MCF 10A (cell line): ENCODE results near the gene TFF2. TPM values are rescaled to one million over a fixed set of nuclear protein-coding genes. Genes with fewer than 3 reads are reported as not detected.

ENCODE experiments used
- BruUV-seq: library from RNA; stranded (reverse); fragments of 400-500 nt; replicated peaks from 2 replicates; lab custom pipeline; 2021; lab: Mats Ljungman, UMichigan
- CTCF ChIA-PET: fragments of 300-600 bp; sonication (Branson Sonifier 250); formaldehyde crosslinking; extraction: SDS; loops from one replicate; lab custom pipeline; 2021; ENCODE audit warnings: antibody characterized with exemption, inconsistent platforms; lab: Yijun Ruan, JAX
- POLR2A ChIA-PET: fragments of 300-600, 350-650 bp; sonication (Branson Sonifier 250); formaldehyde crosslinking; extraction: SDS; loops from one replicate; lab custom pipeline; 2020; ENCODE audit warnings: antibody characterized with exemption, inconsistent platforms; lab: Yijun Ruan, JAX
- DNase-seq: peaks from one replicate; pipeline ENCODE4 v3.0.0-alpha.2; 2018; ENCODE audit not compliant: unreplicated experiment
- H3K27ac Mint-ChIP-seq: one replicate; pipeline ENCODE4 v1.8.0; 2022; ENCODE audit warnings: mild to moderate bottlenecking, low read depth, mixed read lengths; ENCODE audit not compliant: unreplicated experiment
- H3K27me3 Mint-ChIP-seq: one replicate; pipeline ENCODE4 v1.8.0; 2022; ENCODE audit warnings: mixed read lengths; ENCODE audit not compliant: insufficient read depth, unreplicated experiment
- H3K36me3 Mint-ChIP-seq: one replicate; pipeline ENCODE4 v1.8.0; 2022; ENCODE audit warnings: mild to moderate bottlenecking, moderate library complexity, mixed read lengths; ENCODE audit not compliant: insufficient read depth, unreplicated experiment
- H3K4me1 Mint-ChIP-seq: one replicate; pipeline ENCODE4 v1.8.0; 2022; ENCODE audit warnings: mixed read lengths; ENCODE audit not compliant: insufficient read depth, unreplicated experiment
- H3K4me3 Mint-ChIP-seq: one replicate; pipeline ENCODE4 v1.8.0; 2022; ENCODE audit warnings: mild to moderate bottlenecking, moderate library complexity, mixed read lengths; ENCODE audit not compliant: unreplicated experiment
- H3K9me3 Mint-ChIP-seq: one replicate; pipeline ENCODE4 v1.8.0; 2022; ENCODE audit warnings: mixed read lengths; ENCODE audit not compliant: unreplicated experiment
- CTCF ChIP-seq: fragments of 200-600 bp; IDR thresholded peaks from one replicate; pipeline ENCODE4 v1.8.0; 2022; ENCODE audit warnings: antibody characterized with exemption, mild to moderate bottlenecking; ENCODE audit not compliant: unreplicated experiment
- intact Hi-C: fragments of 100-400 bp; cut with micrococcal nuclease; formaldehyde crosslinking; loops from 2 replicates; pipeline ENCODE4 v1.14.1; 2022
- total RNA-seq: library from RNA; stranded (reverse); gene quantifications from 2 replicates; pipeline ENCODE4 v1.2.3, GENCODE V29; 2022

TFF2 gene
- total RNA-seq, 1 experiment from 2014 or later: not detected

DNA sequence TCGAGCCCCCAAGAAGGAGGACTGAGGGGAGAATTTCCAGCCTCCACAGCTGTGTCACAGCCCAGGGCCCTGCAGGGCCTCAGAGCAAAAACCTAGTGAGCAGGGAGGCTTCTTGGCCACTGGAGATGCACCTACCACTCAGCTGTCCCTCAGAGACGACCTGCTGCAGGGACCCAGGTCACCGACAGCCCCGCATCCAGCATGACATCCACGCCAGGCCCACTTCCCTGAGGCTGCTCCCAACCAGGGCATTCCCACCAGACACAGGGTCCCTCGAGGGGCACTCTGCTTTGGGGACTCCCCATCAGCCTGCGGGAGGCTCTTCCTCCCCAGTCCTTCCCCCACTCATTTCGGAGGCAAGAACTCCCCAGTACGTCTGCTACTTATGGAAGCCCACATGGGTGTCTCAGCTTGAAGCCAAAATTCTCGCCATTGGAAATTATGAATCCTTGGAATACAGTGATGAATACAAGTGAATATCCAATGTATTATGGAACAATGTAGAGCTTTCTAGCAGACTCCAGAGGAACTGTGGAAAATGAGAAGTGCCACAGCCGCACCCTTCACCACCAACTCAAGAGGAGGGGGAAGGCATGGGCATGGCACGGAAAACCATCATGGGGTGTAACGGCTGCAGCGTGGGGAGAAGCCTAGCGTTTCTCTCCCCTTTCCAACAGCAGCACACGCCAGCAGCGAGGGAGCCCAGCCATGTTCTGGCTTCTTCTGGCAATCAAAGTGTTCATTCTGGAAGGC, 42.5 kb downstream of the TFF2 start:
- Mint-ChIP-seq H3K27me3 (no peaks in the 10 kb centered on the region), H3K27ac (no peak overlapping the region), H3K9me3 (no peaks in the 10 kb centered on the region), H3K4me3 (no peak overlapping the region), H3K4me1 (no peaks in the 10 kb centered on the region), H3K36me3 (no peaks in the 10 kb centered on the region)
- intact Hi-C loops: no loop called here
- ChIA-PET CTCF (interaction anchor here (1.1 to 4.3 kb wide), 5 partner anchors 10 to 82 kb away, joined by 3 to 23 read pairs (median 4); no protein-coding TSS in a partner anchor), POLR2A (no interaction called here)
- no peak for DNase-seq
- TF ChIP-seq CTCF: no peak
- BruUV-seq: no TSS peak

- ChIA-PET CTCF (no interaction called here), POLR2A (no interaction called here)
- no peak overlapping the region for H3K4me3 Mint-ChIP-seq
- TF ChIP-seq CTCF: no peak
- no peaks in the 10 kb centered on the region for H3K27me3 Mint-ChIP-seq
- no peak for DNase-seq
- no peaks in the 10 kb centered on the region for H3K9me3 Mint-ChIP-seq
- no TSS peak for BruUV-seq
- H3K27ac Mint-ChIP-seq: no peak overlapping the region
- no peaks in the 10 kb centered on the region for H3K4me1 Mint-ChIP-seq
- H3K36me3 Mint-ChIP-seq: no peaks in the 10 kb centered on the region
- intact Hi-C loops: no loop called here
These were observed 43.7 kb downstream of the TFF2 start for GRCh38 chr21:42307106-42307505.

DNA sequence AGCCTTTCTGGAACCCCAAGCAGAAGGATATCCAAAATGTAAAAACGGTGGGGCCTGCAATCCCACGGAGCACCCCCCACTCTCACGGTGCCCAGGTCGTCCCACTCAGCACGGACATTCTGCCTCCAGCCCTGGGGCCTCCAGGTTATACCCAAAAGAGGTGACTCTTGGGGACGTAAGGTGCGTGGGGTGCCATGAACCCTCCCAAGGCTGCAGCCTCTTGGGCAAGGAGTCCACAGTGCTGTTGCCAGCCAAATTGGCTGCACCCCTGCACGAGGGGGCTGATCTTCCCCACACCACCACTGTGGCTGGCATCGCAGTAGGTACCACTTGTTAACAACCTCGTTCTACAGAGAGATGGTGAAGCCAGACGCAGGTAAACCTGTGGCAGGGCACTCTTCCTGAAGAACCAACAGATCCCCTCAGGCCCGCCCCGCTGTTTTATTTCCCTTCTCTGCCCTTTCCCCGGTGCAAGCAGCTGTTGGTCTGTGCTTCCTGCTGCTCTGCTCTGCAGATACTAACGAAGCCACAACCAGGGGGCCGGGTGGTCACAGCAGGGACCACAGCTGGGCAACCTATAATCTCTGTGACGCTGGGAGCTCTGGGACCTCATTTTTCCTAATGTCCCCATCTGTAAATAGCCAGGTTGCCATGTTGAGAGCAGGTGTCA, 44.3 kb downstream of the TFF2 start:
- no peak for TF ChIP-seq CTCF
- H3K4me3 Mint-ChIP-seq: no peak overlapping the region
- POLR2A ChIA-PET: no interaction called here
- intact Hi-C loops: no loop called here
- no peaks in the 10 kb centered on the region for H3K4me1 Mint-ChIP-seq
- H3K36me3 Mint-ChIP-seq: no peaks in the 10 kb centered on the region
- BruUV-seq: no TSS peak
- DNase-seq: no peak
- no peaks in the 10 kb centered on the region for H3K27me3 Mint-ChIP-seq
- no peak overlapping the region for H3K27ac Mint-ChIP-seq
- CTCF ChIA-PET: interaction anchor here (0.6 kb wide), 1 partner anchor 61 kb away, joined by 3 read pairs; no protein-coding TSS in a partner anchor
- no peaks in the 10 kb centered on the region for H3K9me3 Mint-ChIP-seq

GRCh38 chr21:42305707-42306147, 45.1 kb downstream of the TFF2 start:
- intact Hi-C loops: no loop called here
- no peak overlapping the region for H3K27ac Mint-ChIP-seq
- POLR2A ChIA-PET: no interaction called here
- H3K9me3 Mint-ChIP-seq: no peaks in the 10 kb centered on the region
- CTCF ChIA-PET: interaction anchor here (0.6 kb wide), 1 partner anchor 62 kb away, joined by 3 read pairs; no protein-coding TSS in a partner anchor
- BruUV-seq: no TSS peak
- no peak for DNase-seq
- H3K27me3 Mint-ChIP-seq: no peaks in the 10 kb centered on the region
- no peak overlapping the region for H3K4me3 Mint-ChIP-seq
- H3K36me3 Mint-ChIP-seq: no peaks in the 10 kb centered on the region
- TF ChIP-seq CTCF: no peak
- no peaks in the 10 kb centered on the region for H3K4me1 Mint-ChIP-seq
